Endothelial cell of umbilical vein (primary cell): ENCODE measurements around the gene TMEM250. TPM values are rescaled to one million over a fixed set of nuclear protein-coding genes. Genes with fewer than 3 reads are reported as not detected.

ENCODE experiments used
- BruUV-seq: library from RNA; stranded (reverse); fragments of 400-500 nt; replicated peaks from 2 replicates; lab custom pipeline; 2021; lab: Mats Ljungman, UMichigan
- CTCF ChIA-PET: fragments of 300-600, 350-600 bp; sonication (Branson Sonifier 250); formaldehyde crosslinking; loops from one replicate; lab custom pipeline; 2021; ENCODE audit warnings: antibody characterized with exemption, inconsistent platforms; lab: Charles Lee
- POLR2A ChIA-PET: fragments of 300-600, 350-600 bp; sonication (Branson Sonifier 250); formaldehyde crosslinking; loops from one replicate; lab custom pipeline; 2021; ENCODE audit warnings: antibody characterized with exemption, inconsistent platforms; lab: Charles Lee
- DNase-seq: peaks from one replicate; pipeline ENCODE4 v3.0.0-alpha.2; 2011; ENCODE audit warnings: low read depth, low spot score
- FAIRE-seq: peaks from 2 replicates; lab custom pipeline; 2011; peaks lifted over from hg19 to GRCh38; lab: Jason Lieb, UNC
- H2AFZ ChIP-seq: 2 replicates; pipeline ENCODE4 v1.6.0; 2012; ENCODE audit warnings: low read depth, low read length, control low read depth, inconsistent platforms
- H3K27ac ChIP-seq: 2 replicates; pipeline ENCODE4 v1.5.1; 2011; ENCODE audit warnings: low read depth, mild to moderate bottlenecking, control low read depth, low read length, moderate library complexity; ENCODE audit not compliant: insufficient read depth
- H3K27me3 ChIP-seq, 2 experiments: 2 replicates each; pipeline versions ENCODE4 v1.6.0 to v1.6.1; 2011; ENCODE audit warnings: low read length in 2 of 2, mixed read lengths in 1 of 2; ENCODE audit not compliant: control insufficient read depth in 2 of 2, insufficient read depth in 2 of 2
- H3K36me3 ChIP-seq, 2 experiments: 2 replicates in 1 of 2; 3 replicates in 1 of 2; pipeline ENCODE4 v1.5.1; 2011; ENCODE audit warnings: low read length in 2 of 2, mild to moderate bottlenecking in 1 of 2, moderate library complexity in 1 of 2; ENCODE audit not compliant: control insufficient read depth in 2 of 2, insufficient read depth in 2 of 2; ENCODE audit errors: extremely low read depth in 1 of 2
- H3K4me1 ChIP-seq: 3 replicates; pipeline ENCODE4 v1.5.1; 2011; ENCODE audit warnings: mild to moderate bottlenecking, low read length; ENCODE audit not compliant: control insufficient read depth, insufficient read depth; ENCODE audit errors: extremely low read depth
- H3K4me2 ChIP-seq: 2 replicates; pipeline ENCODE4 v1.6.1; 2011; ENCODE audit warnings: low read length, control low read depth, mixed read lengths; ENCODE audit not compliant: insufficient read depth
- H3K4me3 ChIP-seq, 3 experiments: fragments of 200-600 bp in 1 of 3; sonication (generic), shearing (Covaris generic) in 1 of 3; replicated peaks in 1 of 3; 2 replicates each; pipeline ENCODE4 v1.5.1; 2011 to 2016; ENCODE audit warnings: control low read depth in 3 of 3, low read length in 3 of 3, mild to moderate bottlenecking in 2 of 3, inconsistent platforms in 1 of 3, low read depth in 1 of 3, moderate library complexity in 1 of 3; ENCODE audit not compliant: insufficient read depth in 1 of 3
- H3K79me2 ChIP-seq: 2 replicates; pipeline ENCODE4 v1.6.0; 2012; ENCODE audit warnings: low read length, inconsistent platforms; ENCODE audit not compliant: control insufficient read depth, insufficient read depth
- H3K9ac ChIP-seq: replicated peaks from 2 replicates; pipeline ENCODE3; 2011; ENCODE audit warnings: low read length, control low read depth; ENCODE audit not compliant: insufficient read depth; ENCODE audit errors: extremely low read depth
- H3K9me1 ChIP-seq: replicated peaks from 3 replicates; pipeline ENCODE4 v1.6.0; 2011; ENCODE audit warnings: mild to moderate bottlenecking, low read length; ENCODE audit not compliant: control insufficient read depth, insufficient read depth; ENCODE audit errors: extremely low read depth
- H3K9me3 ChIP-seq: replicated peaks from 2 replicates; pipeline ENCODE4 v1.5.1; 2012; ENCODE audit warnings: low read length, inconsistent platforms; ENCODE audit not compliant: control insufficient read depth, insufficient read depth
- H4K20me1 ChIP-seq: replicated peaks from 2 replicates; pipeline ENCODE3; 2011; ENCODE audit warnings: mild to moderate bottlenecking, low read length; ENCODE audit not compliant: control insufficient read depth, insufficient read depth; ENCODE audit errors: extremely low read depth
- EZH2 ChIP-seq: IDR thresholded peaks from 2 replicates; pipeline ENCODE4 v1.6.1; 2012; ENCODE audit warnings: borderline replicate concordance, low read depth, mild to moderate bottlenecking, moderate library complexity, low read length, inconsistent platforms; ENCODE audit not compliant: severe bottlenecking
- FOS ChIP-seq: IDR thresholded peaks from 2 replicates; pipeline ENCODE4 v1.6.1; 2011; ENCODE audit warnings: mild to moderate bottlenecking, low read length, moderate library complexity, borderline replicate concordance; ENCODE audit not compliant: insufficient read depth
- GATA2 ChIP-seq: IDR thresholded peaks from 2 replicates; pipeline ENCODE4 v1.7.0; 2011; ENCODE audit warnings: low read depth, mild to moderate bottlenecking, moderate library complexity, mixed read lengths, low read length; ENCODE audit not compliant: insufficient read length, insufficient read depth
- JUN ChIP-seq: IDR thresholded peaks from 2 replicates; pipeline ENCODE4 v1.6.1; 2011; ENCODE audit warnings: borderline replicate concordance, low read depth; ENCODE audit not compliant: insufficient read length, insufficient read depth
- MYC ChIP-seq: IDR thresholded peaks from one replicate; pipeline ENCODE4 v1.6.1; 2011; ENCODE audit warnings: mild to moderate bottlenecking, low read depth, low read length
- POLR2A ChIP-seq: IDR thresholded peaks from 2 replicates; pipeline ENCODE4 v1.6.1; 2012; ENCODE audit warnings: low read depth, mild to moderate bottlenecking, control low read depth, low read length
- POLR2AphosphoS5 ChIP-seq: IDR thresholded peaks from 2 replicates; pipeline ENCODE4 v1.6.1; 2012; ENCODE audit warnings: low read depth, mild to moderate bottlenecking, control low read depth, low read length, moderate library complexity; ENCODE audit not compliant: insufficient read depth
- dilution Hi-C: fragments of 300-500 bp; cut with MboI; formaldehyde crosslinking; loops from one replicate; pipeline ENCODE4 v1.15.0; 2019; ENCODE audit warnings: low sequenced_read_pairs; ENCODE audit not compliant: extremely low pct_ligation_motif_present
- intact Hi-C: fragments of 100-400 bp; cut with micrococcal nuclease; formaldehyde crosslinking; loops from one replicate; pipeline ENCODE4 v1.10.0; 2022
- polyA plus RNA-seq, 4 experiments: library from polyadenylated mRNA; depleted of rRNA in 3 of 4; stranded (reverse) in 3 of 4; unstranded in 1 of 4; fragments of >200 nt; gene quantifications; 2 replicates each; pipeline versions ENCODE4 v1.2.1 to v1.2.3, GENCODE V29; 2011 to 2012; ENCODE audit warnings: missing spikeins in 1 of 4
- total RNA-seq: library from RNA; stranded (reverse); gene quantifications from 2 replicates; pipeline ENCODE4 v1.2.3, GENCODE V29; 2021
- TF ChIP-seq, protein P1 (sequence below): IDR thresholded peaks from 2 replicates; pipeline ENCODE4 v1.6.1; 2011; ENCODE audit not compliant: insufficient read depth, insufficient read length
- TF ChIP-seq, protein P2 (sequence below), 2 donors: IDR thresholded peaks; 1 replicate in 1 of 2; 2 replicates in 1 of 2; pipeline ENCODE4 v1.5.1; 2011; ENCODE audit warnings: low read length in 2 of 2, mild to moderate bottlenecking in 2 of 2, moderate library complexity in 2 of 2, control low read depth in 1 of 2, inconsistent platforms in 1 of 2, low read depth in 1 of 2; ENCODE audit not compliant: insufficient read depth in 1 of 2; ENCODE audit errors: extremely low read depth in 1 of 2

The TMEM250 gene
- total and polyA plus RNA-seq, 2 donors (not counting 3 experiments of a cell fraction or from before 2014, with no cell fraction given), result 24.9 to 49.9 TPM

DNA sequence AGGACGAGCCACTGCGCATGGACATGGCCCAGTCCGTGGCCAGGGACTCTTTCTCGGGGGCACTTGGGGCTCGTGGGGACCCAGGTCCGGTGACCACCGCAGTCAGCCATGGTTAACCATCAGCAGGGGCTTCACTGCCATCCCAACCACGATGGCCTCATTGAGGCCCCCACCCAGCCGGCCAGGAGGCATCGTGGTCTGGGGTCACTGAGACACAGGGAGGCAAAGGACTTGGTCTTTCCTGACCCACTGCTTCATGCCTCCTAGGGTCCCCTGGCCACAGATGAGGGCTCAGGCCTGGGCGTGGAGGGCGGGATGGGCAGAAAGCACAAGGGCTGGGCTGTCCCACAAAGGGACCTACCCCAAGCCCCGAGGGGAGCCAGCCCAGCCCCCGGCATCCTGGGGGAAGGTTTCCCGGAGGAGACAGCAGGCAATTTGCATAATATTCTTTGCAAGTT is 30.2 kb downstream of the TMEM250 start:
- no peaks in the 10 kb centered on the region for H3K9me1 ChIP-seq
- no peaks in the 10 kb centered on the region for H3K27me3 ChIP-seq
- H3K4me1 ChIP-seq, result peaks cover 15% of the 10 kb centered on the region
- no peak overlapping the region for H3K4me3 ChIP-seq
- no peaks in the 10 kb centered on the region for H4K20me1 ChIP-seq
- no peak overlapping the region for H2AFZ ChIP-seq
- no peak overlapping the region for H3K4me2 ChIP-seq
- peaks cover 92% of the 10 kb centered on the region for H3K79me2 ChIP-seq
- intact Hi-C loops, result loop anchor here (5.0 kb wide), 1 partner anchor 139 kb away; no protein-coding TSS in a partner anchor
- no TSS peak for BruUV-seq
- H3K9ac ChIP-seq, result no peak overlapping the region
- ChIA-PET CTCF (interaction anchor here (1.8 to 4.4 kb wide), 3 partner anchors 32 to 128 kb away, joined by 4 to 148 read pairs (median 10); partner anchors contain the start of genes TMEM250 and UBAC1), POLR2A (no interaction called here)
- TF ChIP-seq POLR2A (no peak), GATA2 (no peak), JUN (no peak), FOS (no peak), POLR2AphosphoS5 (no peak), EZH2 (no peak), MYC (no peak)
- TF ChIP-seq, protein P1, sequence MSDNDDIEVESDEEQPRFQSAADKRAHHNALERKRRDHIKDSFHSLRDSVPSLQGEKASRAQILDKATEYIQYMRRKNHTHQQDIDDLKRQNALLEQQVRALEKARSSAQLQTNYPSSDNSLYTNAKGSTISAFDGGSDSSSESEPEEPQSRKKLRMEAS, result no peak
- TF ChIP-seq, protein P2, sequence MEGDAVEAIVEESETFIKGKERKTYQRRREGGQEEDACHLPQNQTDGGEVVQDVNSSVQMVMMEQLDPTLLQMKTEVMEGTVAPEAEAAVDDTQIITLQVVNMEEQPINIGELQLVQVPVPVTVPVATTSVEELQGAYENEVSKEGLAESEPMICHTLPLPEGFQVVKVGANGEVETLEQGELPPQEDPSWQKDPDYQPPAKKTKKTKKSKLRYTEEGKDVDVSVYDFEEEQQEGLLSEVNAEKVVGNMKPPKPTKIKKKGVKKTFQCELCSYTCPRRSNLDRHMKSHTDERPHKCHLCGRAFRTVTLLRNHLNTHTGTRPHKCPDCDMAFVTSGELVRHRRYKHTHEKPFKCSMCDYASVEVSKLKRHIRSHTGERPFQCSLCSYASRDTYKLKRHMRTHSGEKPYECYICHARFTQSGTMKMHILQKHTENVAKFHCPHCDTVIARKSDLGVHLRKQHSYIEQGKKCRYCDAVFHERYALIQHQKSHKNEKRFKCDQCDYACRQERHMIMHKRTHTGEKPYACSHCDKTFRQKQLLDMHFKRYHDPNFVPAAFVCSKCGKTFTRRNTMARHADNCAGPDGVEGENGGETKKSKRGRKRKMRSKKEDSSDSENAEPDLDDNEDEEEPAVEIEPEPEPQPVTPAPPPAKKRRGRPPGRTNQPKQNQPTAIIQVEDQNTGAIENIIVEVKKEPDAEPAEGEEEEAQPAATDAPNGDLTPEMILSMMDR (IDR thresholded peaks at IDR 0.05; ENCODE audit: extremely low read depth in 1 of 2, insufficient read depth in 1 of 2, low read depth in 1 of 2, low read length in 2 of 2), result no peak
- H3K27ac ChIP-seq, result no peak overlapping the region
- no peak for FAIRE-seq
- dilution Hi-C loops, result no loop called here
- no peak for DNase-seq
- H3K36me3 ChIP-seq, result no peaks in the 10 kb centered on the region
- H3K9me3 ChIP-seq, result no peaks in the 10 kb centered on the region
